Endothelial cell of umbilical vein (primary cell): ENCODE data around the gene KCNJ4.

Experiments
- GATA2 ChIP-seq: IDR thresholded peaks from 2 replicates; pipeline ENCODE4 v1.7.0; 2011; ENCODE audit warnings: low read depth, mild to moderate bottlenecking, moderate library complexity, mixed read lengths, low read length; ENCODE audit not compliant: insufficient read length, insufficient read depth
- POLR2A ChIP-seq: IDR thresholded peaks from 2 replicates; pipeline ENCODE4 v1.6.1; 2012; ENCODE audit warnings: low read depth, mild to moderate bottlenecking, control low read depth, low read length

DNA sequence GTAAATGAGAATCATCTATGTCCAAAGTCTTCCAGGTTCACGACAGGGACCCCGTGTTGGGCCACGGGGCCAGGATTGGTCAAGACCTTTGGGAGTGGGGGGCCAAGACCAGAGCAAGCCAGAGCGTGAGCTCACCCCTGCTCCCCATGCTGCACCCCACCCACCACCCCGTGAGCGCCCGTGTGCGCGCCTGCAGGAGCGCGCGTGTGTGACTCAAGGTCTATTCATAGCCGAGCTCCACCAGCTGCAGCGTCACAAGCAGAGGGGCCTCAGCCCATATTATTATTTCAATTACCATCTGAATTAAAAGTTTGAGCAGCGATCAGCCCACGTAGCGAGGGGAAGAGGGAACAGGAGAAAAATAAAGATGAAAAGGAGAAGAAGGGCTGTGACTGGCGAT lies 5.2 kb downstream of the KCNJ4 start:
- TF ChIP-seq POLR2A = no peak
- no peak for TF ChIP-seq GATA2
